GM18907 (cell line): ENCODE measurements around the gene CBLL1.

ENCODE experiments used
- ATAC-seq: cut with Tn5 transposase; IDR thresholded peaks from one replicate; pipeline ENCODE4 v1.9.1; 2021; ENCODE audit warnings: mild to moderate bottlenecking, moderate library complexity; ENCODE audit not compliant: unreplicated experiment

The CBLL1 gene, protein sequence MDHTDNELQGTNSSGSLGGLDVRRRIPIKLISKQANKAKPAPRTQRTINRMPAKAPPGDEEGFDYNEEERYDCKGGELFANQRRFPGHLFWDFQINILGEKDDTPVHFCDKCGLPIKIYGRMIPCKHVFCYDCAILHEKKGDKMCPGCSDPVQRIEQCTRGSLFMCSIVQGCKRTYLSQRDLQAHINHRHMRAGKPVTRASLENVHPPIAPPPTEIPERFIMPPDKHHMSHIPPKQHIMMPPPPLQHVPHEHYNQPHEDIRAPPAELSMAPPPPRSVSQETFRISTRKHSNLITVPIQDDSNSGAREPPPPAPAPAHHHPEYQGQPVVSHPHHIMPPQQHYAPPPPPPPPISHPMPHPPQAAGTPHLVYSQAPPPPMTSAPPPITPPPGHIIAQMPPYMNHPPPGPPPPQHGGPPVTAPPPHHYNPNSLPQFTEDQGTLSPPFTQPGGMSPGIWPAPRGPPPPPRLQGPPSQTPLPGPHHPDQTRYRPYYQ

DNA sequence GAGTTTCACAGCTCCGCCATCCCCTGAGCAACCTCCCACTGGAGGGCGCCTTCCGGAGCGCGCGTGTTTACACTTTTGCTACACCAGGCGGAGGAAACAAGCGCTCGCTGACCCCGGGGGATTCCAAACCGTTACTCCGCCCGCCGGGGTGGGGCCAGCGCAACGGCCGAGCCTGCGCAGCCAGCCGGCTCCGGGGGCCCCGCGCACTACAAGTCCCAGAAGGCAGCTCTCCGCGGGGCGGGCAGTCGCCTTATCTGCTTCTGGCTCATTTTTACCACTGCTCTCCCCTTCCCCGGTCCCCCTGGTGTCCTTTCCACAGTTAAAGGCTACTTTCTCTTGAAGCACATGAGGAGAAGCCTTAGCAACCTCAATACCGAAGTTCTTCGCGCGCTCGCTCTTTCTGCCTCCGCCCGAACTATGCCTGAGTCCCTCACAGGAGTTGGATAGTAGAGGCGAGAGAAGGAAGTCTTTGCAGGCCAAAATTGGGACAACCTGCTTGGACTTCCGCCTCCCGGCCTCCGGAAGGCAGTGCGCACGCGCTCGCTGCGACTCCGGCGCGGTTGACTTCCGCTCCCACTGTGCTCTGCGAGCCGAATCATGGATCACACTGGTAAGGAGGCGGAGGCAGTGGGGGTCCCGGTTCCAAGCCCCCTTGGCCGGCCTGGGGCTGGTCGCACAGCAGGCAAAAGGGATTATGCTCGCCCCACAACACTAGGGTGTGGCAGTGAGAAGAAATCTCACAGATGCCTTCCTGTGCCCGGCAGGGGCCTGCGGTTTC lies at the start of gene CBLL1:
Gene CBLL1, plus strand, starts transcription at position 576 of the 778 bp plus-strand sequence. Its CDS starts 22 bp downstream, at position 598.
- peak; percentile 91 for ATAC-seq

DNA sequence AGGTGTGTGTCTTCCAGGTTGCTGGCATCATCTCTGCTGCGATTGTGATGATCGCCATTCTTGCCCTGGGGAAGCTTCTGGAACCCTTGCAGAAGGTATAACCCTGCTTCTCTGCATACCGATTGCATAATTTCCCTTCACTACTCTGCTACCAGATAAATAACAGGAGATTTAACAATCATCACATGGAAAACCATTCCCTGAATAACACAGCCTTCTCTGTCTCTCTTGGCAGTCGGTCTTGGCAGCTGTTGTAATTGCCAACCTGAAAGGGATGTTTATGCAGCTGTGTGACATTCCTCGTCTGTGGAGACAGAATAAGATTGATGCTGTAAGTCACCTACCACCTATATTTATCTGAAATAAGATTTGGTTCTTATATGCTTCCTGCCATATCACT lies 49.6 kb upstream of the CBLL1 start:
- no peak for ATAC-seq

DNA sequence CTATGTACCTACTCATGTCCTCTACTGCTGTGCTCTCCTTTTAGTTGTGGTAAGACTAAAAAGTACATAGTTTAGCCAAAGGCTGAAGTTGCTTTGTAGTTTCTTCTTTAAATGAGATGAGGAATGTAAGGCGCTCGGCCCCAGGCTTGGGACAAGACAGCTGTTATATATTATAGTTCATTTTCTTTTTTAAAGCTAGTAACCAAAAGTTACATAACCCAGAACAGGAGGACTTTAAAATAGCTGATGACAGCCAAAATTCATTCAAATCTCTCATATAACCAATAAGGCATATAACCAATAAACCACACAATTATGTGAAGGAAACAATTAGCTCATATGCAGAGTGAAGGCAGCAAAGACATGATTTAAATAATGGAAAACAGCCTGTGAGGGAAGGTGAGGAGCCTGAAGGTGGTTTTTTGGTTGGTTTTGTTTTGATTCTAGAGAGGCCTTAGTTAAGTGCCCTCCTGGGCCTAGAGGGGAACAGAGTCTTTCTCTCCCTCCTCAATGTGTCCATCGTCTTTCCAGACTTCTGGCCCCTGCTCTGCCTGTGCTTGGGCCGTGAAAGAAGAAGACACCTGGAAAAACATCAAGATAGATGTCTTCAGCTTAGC lies 47.5 kb upstream of the CBLL1 start:
- no peak for ATAC-seq

DNA sequence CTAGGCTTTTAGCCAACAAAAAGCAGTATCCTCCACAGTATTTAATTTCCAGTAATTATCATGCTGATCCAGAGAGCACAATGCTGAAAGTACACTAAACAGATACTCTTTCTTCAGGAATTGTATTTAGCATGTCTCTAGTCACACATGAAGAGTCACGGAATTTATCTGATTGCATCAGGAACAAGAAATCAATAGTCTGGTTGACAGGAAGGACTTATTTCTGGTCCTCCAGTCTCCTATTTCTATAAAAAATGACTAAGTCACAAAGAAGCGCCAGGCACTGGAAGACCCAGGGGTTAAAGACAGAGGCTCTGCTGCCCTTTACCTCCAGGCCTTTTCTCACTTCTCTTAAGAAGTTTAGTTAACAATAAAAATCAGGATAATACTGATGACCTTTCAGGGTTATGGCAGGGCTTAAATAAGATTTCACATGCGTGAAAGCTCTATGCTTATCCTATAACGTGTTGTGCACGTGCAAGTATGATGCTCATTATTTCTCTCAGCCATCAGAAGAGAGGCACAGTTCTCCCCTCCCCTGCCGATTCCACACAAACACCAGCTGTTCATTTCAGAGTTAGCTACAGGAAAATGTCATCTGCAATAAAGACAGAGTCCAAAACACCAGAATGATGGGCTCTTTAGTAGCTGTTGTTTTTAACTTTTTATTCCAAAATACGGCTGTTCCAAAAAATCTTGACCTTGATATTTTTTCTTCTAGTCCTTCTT lies 46.5 kb upstream of the CBLL1 start:
- ATAC-seq, result no peak

DNA sequence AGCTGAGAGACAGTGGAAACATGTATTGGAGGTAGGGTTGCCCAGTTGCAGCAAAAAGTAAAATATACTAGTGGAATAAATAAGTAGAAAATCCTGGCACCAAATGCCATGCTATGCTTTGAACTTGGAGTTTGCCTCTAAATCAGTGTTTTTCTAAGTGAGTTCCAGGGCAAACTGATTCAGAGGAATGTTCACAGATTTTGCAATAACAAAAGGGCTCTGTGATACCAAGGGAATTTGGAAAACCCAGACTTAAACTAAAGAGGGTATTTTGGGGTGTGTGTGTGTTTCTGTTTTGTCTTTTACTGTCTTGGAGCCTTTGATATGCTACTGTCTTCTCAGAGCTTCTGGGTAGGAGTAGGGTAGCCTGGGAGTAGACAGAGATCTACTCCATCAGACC lies 43.4 kb upstream of the CBLL1 start:
- no peak for ATAC-seq

DNA sequence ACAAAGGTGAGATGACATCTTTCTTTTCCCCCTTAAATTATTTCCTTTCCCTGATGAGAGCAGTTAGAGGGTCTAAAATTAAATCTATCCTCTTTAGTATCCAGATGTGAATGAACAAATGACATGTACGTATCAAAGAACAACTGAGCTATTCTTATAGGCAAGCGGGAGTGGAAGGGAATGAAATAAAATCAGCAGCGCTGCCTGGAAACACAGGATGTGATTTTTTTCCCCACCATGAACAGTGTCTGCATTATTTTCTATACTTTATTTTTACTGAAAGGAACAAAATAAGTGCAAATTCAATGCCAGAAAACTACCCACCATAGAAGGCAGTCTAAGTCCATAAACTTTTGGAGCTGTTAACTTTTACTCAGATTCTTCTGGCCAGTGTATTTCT lies 42.8 kb upstream of the CBLL1 start:
- ATAC-seq, result no peak

DNA sequence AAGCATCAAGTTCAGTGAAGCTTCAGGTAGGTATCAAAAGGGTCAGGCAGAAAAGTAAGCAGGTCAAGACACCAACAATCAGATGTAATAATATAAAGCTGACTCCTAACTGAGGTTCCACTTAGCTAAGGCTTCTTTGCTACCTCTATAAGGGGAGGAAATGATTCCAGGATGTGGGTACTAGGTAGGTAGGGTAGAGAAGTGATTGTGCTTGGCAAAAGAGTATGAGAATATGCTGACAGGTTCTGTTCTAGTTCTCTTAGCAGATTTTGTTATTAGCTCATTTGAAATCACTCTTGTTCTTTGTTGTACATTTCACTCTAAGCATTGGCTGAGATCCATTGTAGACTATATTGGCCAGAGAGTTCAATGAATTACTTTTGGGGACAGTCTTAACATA lies 40.7 kb upstream of the CBLL1 start:
- ATAC-seq, result no peak

DNA sequence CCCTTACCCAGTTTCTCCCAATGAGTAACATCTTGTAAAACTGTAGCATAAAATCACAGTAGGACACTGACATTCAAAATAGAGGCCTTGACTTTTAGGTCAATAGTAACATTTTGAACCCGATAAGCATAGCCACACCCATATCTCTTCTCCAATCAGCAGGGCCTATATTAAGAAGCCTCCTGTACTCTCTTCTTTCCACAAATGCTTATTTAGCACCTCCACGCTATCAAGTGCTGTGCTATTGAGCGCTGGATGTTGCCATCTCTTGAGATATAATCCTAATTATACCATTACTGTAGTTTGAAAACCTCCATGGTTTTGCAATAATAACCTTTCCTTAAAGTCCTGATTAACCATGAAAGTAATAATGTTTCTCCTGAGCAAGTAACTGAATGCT lies 40.1 kb upstream of the CBLL1 start:
- no peak for ATAC-seq

DNA sequence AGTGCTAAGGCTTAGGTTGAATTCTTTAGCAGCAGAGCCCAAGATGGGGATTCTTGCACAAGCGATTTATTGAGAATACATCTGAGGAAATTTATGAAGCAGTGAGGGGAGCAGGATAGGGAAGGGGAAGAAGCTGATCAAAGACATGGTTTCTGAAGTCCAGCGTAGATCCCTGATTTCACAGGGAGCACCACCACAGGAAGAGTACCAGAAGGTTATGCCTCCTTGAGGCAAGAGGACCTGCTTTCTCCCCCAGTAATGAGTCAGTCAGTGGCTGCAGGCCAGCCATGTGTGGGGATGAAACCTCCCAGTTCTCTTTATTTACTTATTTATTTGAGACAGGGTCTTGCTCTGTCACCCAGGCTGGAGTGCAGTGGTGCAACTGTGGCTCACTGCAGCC lies 35.0 kb upstream of the CBLL1 start:
- no peak for ATAC-seq

DNA sequence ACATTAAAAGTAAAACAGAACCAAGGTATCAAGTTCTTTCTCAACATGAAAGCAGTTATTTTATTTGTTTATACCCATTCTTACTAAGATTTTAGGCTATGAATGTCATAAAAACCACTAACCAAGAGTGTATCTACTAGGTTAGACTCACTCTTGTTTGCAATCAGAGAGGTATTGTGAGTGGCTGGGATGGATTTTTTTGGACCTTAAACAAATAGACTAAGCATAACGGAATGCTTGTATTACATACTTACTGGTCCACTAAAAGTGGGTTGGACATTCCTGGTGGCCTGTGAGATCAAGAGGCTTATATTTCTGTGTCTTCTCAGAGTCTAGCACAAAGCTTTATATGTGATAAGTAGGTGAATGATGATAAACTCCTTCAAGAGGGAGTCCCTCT lies 32.6 kb upstream of the CBLL1 start:
- ATAC-seq, result no peak

DNA sequence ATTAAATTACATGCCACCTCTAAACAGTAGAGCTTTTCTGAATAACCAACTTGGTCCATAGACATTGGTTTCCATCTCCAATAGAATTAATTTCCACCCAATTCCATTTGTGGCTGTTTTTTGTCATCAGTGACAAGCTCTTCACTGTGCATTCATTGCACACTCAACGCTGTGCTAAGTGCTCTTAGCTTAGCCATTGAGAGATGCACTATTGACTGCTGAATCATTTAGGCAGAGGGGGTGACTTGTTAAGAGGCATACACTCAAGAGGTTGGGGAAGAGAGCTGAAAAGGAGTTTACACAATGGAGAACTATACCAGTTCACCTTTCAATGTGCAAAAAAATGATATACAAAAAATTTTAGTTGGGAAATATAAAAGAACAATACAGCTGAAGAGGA lies 31.9 kb upstream of the CBLL1 start:
- no peak for ATAC-seq

DNA sequence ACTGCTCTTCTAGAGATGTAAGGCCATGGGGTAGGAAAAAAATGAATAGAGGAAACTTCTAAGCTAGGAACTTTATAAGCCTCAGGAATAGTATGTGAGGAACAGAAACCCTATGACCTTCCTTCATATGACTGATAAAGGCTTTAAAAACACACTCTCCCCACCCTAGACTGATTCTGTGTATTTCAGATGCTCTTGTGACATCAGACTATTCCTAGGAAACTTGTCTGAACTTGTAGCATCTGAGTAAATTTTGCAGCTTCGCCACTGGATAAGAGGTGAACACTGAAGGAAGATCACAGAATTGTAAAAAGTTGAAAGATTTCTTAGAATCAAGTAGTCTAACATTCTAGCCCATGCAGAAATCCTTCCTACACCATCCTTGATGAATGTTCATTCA lies 31.0 kb upstream of the CBLL1 start:
- ATAC-seq, result no peak

DNA sequence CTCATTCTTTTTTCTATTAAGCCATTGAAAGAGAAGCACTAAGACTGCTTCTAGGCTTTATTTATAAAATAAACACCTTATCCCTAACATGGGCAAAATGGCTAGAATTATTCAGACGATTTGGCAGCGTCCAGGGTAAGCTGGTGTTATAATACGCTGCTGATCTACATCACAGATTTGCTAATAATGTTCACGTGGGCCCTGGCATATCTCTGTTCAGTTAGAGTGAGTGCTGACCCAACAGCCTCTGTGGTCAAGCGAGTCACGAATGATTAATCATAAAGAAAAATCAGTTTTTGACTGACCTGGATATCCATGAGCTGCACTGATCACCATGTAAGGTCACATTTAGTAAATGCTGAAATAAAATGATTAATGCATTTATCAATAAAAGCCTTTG lies 28.4 kb upstream of the CBLL1 start:
- ATAC-seq, result no peak

DNA sequence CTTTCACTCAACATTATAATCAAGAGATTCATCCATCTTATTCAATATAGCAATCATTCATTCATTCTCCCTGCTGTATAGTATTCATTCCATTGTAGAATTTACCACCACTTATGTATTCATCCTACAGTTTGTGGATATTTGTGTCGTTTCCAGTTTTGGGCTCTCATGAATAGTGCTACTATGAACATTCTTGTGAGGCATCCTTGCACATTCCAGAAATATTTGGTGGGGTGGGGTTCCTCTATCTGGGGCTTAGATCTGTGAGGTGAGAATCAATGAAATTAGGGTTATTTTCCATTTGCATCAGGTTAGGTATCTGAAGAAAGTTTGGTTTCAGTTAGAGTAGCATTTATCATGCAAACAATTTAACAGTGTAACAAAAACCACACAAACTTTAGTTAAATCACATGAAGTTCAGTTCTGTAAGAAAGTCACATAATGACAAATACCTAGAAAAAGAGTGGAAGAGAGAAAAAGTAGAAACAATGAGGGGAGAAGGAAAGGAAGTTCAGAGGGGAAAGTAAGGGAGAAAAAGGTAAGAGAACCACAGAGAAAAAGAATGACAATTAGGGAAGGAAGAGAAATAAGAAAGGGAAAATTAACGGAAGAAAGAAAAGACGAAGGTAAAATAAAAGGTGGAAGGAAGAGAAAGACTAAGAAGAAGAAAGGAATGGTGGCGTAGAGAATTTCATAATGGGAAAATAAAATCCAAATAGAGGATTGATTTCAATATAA lies 25.3 kb upstream of the CBLL1 start:
- ATAC-seq, result no peak

DNA sequence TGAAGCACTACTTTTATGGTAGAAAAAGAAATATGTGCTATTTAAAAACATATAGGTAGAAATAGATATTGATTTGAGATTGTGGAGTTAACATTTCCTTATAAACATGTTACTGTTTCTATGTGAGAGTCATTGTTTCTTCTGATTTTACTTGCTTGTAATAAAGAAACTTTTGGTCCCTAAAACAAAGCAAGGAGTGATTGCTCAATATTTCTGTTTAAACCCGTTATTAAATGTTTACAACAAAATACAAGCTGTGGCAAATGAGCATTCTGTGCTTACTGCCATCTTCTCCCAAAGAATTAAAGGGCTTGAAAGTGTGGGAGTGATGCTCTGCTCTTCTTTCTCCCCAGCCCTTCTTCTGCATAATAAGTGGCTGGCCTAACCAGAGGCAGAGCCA lies 22.7 kb upstream of the CBLL1 start:
- ATAC-seq, result no peak

DNA sequence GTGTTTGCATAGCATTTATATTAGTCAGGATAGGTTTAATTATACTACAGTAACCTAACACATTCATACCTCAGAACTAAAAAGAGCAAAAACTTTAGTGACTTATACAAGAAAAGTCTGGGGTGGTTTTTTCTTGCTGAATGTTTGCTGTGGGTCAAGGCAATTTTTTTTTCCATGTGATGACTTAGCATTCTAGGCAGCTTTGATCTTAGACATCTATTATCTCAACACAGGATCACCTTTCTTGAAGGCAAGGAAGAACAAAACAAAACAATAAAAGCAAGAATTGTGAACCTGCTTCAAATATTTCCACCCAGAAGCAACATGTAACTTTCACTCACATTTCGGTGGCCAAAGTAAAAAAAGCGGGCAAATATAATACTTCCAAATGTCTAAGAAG lies 20.7 kb upstream of the CBLL1 start:
- no peak for ATAC-seq

DNA sequence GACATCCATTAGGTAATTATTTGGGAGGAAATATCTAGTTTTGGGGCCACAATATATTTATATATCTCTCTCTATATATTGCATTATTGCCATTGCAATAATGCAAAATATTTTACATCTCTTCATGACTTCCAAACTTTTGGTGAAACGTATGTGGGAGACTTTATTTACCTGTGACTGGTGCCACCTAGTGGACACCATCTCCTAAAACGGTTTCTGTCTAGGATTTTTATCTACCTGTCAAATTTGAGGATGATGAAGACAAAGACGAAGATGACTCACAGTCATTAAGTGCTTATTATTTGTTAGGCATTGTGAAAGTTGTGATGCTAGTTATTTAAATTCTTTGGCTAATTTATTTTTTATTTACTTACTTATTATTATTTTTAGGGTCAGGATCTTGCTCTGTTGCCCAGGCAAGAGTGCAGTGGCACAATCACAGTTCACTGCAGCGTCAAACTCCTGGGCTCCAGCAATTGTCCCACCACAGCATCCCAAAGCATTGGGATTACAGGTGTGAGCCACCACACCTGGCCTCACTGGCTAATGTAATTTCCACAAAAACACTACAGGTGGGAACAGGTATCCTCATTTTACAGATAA lies 18.7 kb upstream of the CBLL1 start:
- no peak for ATAC-seq

DNA sequence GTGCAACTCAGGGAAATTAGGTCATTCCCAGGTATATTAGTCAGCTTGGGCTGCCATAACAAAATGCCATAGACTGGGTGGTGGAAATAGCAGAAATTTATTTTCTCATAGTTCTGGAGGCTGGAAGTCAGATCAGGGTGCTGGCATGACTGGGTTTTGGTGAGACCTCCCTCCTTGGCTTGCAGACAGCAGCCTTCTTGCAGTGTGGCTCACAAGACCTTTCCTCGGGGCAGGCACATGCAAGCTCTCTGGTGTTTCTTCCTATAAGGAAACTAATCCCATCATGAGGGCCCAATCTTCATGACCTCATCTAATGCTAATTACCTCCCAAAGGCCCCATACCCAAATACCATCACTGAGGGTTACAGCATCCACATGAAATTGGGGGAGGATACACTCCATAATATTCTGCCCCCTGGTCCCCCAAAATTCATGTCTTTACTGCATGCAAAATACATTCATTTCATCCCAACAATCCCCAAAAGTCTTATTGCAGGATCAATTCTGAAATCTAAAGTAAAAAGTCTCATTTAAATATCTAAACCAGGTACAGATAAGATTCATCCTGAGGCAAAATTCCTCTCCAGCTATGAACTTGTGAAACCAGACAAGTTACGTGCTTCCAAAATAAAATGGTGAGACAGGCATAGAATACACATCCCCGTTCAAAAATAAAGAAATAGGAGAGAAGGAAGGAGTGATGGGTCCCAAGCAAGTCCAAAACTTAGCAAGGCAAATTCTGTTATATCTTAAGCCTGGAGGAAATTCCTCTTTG lies 17.4 kb upstream of the CBLL1 start:
- no peak for ATAC-seq

DNA sequence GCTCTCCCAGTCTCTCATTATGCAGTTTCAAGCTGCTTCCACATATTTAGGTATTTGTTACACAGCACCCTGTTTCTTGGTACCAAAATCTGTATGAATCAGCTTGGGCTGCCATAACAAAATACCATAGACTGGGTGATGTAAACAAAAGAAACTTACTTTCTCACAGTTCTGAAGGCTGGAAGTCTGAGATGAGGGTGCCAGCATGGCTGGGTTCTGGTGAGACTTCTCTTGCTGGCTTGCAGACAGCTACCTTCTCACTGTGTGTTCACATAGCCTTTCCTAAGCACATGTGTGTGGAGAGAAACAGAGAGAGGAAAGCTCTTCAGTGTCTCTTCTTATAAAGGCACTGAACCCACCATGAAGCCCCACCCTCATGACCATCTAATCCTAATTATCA lies 15.7 kb upstream of the CBLL1 start:
- no peak for ATAC-seq
